ENCODE results near the gene OR8B4.
"Not testable (repeated sequence)": the region's sequence is repeated elsewhere in the genome, so short reads cannot be mapped to it uniquely, and the experiment has no call there.

OR8B4 gene

GRCh38 chr11:124403186-124403585, 21.5 kb downstream of the OR8B4 start:
- not testable (repeated sequence) for DNase-seq

- no peak for DNase-seq
These were observed 22.2 kb downstream of the OR8B4 start for GRCh38 chr11:124402326-124402922.

- no peak for DNase-seq
These were observed 25.7 kb downstream of the OR8B4 start, which contains the start of gene OR8B3 for GRCh38 chr11:124398924-124399323. OR8B3 (minus strand) TSS chr11:124399024; CDS start chr11:124397351, 1,673 bp downstream.

GRCh38 chr11:124396847-124397246, 27.8 kb downstream of the OR8B4 start:
- DNase-seq: not testable (repeated sequence)

- DNase-seq: no peak
These were observed 30.3 kb downstream of the OR8B4 start for GRCh38 chr11:124394408-124394807.

GRCh38 chr11:124384399-124384798, 40.3 kb downstream of the OR8B4 start, which contains the start of gene OR8B2:
OR8B2 (minus strand) TSS chr11:124384499; CDS start chr11:124383343, 1,156 bp downstream.
- no peak for DNase-seq

GRCh38 chr11:124382857-124383256, 41.8 kb downstream of the OR8B4 start:
- DNase-seq: not testable (repeated sequence)

- no peak for DNase-seq
These were observed 44.1 kb downstream of the OR8B4 start for GRCh38 chr11:124380585-124380984.

DNA sequence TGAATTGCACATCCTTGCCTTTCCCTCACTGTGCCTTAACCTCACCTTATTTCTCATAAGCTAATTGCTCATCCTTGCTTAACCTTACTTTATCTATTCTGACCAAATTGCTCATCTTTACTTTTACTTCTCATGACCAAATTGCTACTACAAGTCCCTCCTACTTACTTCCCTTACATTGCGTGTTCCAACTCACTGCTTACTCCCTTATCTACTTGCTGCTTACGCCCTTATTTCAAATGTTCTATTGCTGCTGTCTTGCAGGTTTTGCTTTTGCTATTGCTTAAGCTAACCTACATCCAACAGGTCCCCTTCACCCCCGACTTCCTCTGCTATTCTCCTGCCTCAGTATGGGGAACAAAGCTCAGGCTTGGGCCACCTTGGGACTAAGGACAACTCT, 48.4 kb downstream of the OR8B4 start:
- DNase-seq: no peak

Measured in NCI-H1436 treated with DMSO at 0.1 percent for 48 hours (cell line).